Kidney (tissue), 14 donors: ENCODE data around the gene SLC4A2. TPM values are rescaled to one million over a fixed set of nuclear protein-coding genes. Genes with fewer than 3 reads are reported as not detected.

ENCODE experiments used
- DNase-seq, 5 donors: peaks; one replicate each; pipeline ENCODE4 v3.0.0-alpha.2; 2013 to 2020
- FAIRE-seq: peaks from 2 replicates; lab custom pipeline; 2012; peaks lifted over from hg19 to GRCh38; lab: Jason Lieb, UNC
- H3K27ac ChIP-seq, 2 donors: one replicate each; pipeline ENCODE4 v1.7.0; 2013; ENCODE audit warnings: low read depth in 2 of 2, low read length in 2 of 2, inconsistent platforms in 1 of 2
- H3K27me3 ChIP-seq: one replicate; pipeline ENCODE4 v1.7.1; 2013; ENCODE audit warnings: low read length, inconsistent platforms; ENCODE audit not compliant: control insufficient read depth, insufficient read depth
- H3K36me3 ChIP-seq, 3 donors: one replicate each; pipeline versions ENCODE4 v1.7.0 to v1.7.1; 2013; ENCODE audit warnings: low read length in 3 of 3, control low read depth in 1 of 3, inconsistent platforms in 1 of 3; ENCODE audit not compliant: insufficient read depth in 3 of 3, control insufficient read depth in 2 of 3
- H3K4me1 ChIP-seq, 3 donors: one replicate each; pipeline versions ENCODE4 v1.7.0 to v1.7.1; 2013; ENCODE audit warnings: low read length in 3 of 3, inconsistent platforms in 1 of 3, low read depth in 1 of 3; ENCODE audit not compliant: control insufficient read depth in 2 of 3, insufficient read depth in 2 of 3
- H3K4me3 ChIP-seq, 3 donors: one replicate each; pipeline versions ENCODE4 v1.7.0 to v1.8.1; 2013; ENCODE audit warnings: low read length in 3 of 3, control low read depth in 1 of 3, inconsistent platforms in 1 of 3
- H3K9ac ChIP-seq, 3 donors: one replicate each; pipeline versions ENCODE4 v1.7.0 to v1.7.1; 2013; ENCODE audit warnings: low read length in 3 of 3, control low read depth in 1 of 3, inconsistent platforms in 1 of 3
- H3K9me3 ChIP-seq, 3 donors: one replicate each; pipeline versions ENCODE4 v1.7.0 to v1.7.1; 2013; ENCODE audit warnings: low read length in 3 of 3, control low read depth in 1 of 3, inconsistent platforms in 1 of 3; ENCODE audit not compliant: control insufficient read depth in 2 of 3, insufficient read depth in 1 of 3
- intact Hi-C: fragments of 100-400 bp; cut with DNase I; formaldehyde crosslinking; loops from one replicate; pipeline ENCODE4 v1.11.1; 2022
- polyA plus RNA-seq: library from polyadenylated mRNA; stranded (reverse); fragments of 350-450 nt; fragmentation: Illumina TruSeq; extraction: RNeasy Lipid Tissue Mini Kit (QIAGEN cat#74804); gene quantifications from one replicate; pipeline ENCODE4 v1.2.3, GENCODE V29; 2014; ENCODE audit warnings: low read depth, low replicate concordance; ENCODE audit not compliant: insufficient read depth
- total RNA-seq: library from RNA; stranded (reverse); fragmentation: NEBNext Ultra II Directional; extraction: Animal tissue kit (Norgen Biotek cat#: 25700); gene quantifications from one replicate; pipeline ENCODE4 v1.2.1, GENCODE V29; 2021
- TF ChIP-seq, protein P1 (sequence below): IDR thresholded peaks from 3 replicates; pipeline ENCODE4 v1.5.1; 2012; ENCODE audit warnings: mild to moderate bottlenecking, moderate library complexity, borderline replicate concordance; ENCODE audit not compliant: insufficient read depth; ENCODE audit errors: extremely low read depth
- donor health status: control.
- donor health status: control.
- donor health status: control.
- donor health status: control.
- donor health status: control.
- donor health status: DM: yes; HTN: yes; CAD: no.
- donor health status: Normal renal cell carcinoma (clear cell type).

SLC4A2 gene
- total and polyA plus RNA-seq, 2 donors from 2014 or later, result 104 to 150 TPM

GRCh38 chr7:151089893-151090730 is 30.7 kb downstream of the SLC4A2 start:
- H3K27ac ChIP-seq, result peak overlapping the region; percentile 88 to 89
- H3K36me3 ChIP-seq, result no peaks in the 10 kb centered on the region
- FAIRE-seq (no peak), DNase-seq (peak in 1 of 5 donors; percentile 74)
- H3K9ac ChIP-seq, result peak overlapping the region in 1 of 3 donors; percentile 80
- H3K4me1 ChIP-seq, result peaks cover 0 to 26% (median 20%) of the 10 kb centered on the region in 3 donors
- no peaks in the 10 kb centered on the region for H3K27me3 ChIP-seq
- peak overlapping the region in 2 of 3 donors; percentile 25 to 79 for H3K4me3 ChIP-seq
- intact Hi-C loops, result no loop called here
- H3K9me3 ChIP-seq, result no peaks in the 10 kb centered on the region
- TF ChIP-seq, protein P1, sequence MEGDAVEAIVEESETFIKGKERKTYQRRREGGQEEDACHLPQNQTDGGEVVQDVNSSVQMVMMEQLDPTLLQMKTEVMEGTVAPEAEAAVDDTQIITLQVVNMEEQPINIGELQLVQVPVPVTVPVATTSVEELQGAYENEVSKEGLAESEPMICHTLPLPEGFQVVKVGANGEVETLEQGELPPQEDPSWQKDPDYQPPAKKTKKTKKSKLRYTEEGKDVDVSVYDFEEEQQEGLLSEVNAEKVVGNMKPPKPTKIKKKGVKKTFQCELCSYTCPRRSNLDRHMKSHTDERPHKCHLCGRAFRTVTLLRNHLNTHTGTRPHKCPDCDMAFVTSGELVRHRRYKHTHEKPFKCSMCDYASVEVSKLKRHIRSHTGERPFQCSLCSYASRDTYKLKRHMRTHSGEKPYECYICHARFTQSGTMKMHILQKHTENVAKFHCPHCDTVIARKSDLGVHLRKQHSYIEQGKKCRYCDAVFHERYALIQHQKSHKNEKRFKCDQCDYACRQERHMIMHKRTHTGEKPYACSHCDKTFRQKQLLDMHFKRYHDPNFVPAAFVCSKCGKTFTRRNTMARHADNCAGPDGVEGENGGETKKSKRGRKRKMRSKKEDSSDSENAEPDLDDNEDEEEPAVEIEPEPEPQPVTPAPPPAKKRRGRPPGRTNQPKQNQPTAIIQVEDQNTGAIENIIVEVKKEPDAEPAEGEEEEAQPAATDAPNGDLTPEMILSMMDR, result no peak

- intact Hi-C loops, result no loop called here
- no peaks in the 10 kb centered on the region for H3K27me3 ChIP-seq
- H3K9me3 ChIP-seq, result no peaks in the 10 kb centered on the region
- no peak for FAIRE-seq
- no peak overlapping the region for H3K27ac ChIP-seq
- H3K9ac ChIP-seq, result no peak overlapping the region
- peaks cover 0 to 21% (median 20%) of the 10 kb centered on the region in 3 donors for H3K4me1 ChIP-seq
- TF ChIP-seq, protein P1, result no peak
- H3K4me3 ChIP-seq, result no peak overlapping the region
- no peaks in the 10 kb centered on the region for H3K36me3 ChIP-seq
- DNase-seq, result peak in 1 of 5 donors; percentile 55
Observed at GRCh38 chr7:151091003-151091402, 31.6 kb downstream of the SLC4A2 start.

GRCh38 chr7:151091431-151091830 is 32.0 kb downstream of the SLC4A2 start:
- intact Hi-C loops, result no loop called here
- Histone ChIP-seq H3K9ac (no peak overlapping the region), H3K4me1 (peaks cover 0 to 21% (median 20%) of the 10 kb centered on the region in 3 donors), H3K4me3 (no peak overlapping the region), H3K27ac (no peak overlapping the region), H3K9me3 (no peaks in the 10 kb centered on the region), H3K27me3 (no peaks in the 10 kb centered on the region), H3K36me3 (no peaks in the 10 kb centered on the region)
- TF ChIP-seq, protein P1, result peak; percentile 16
- FAIRE-seq, result no peak
- DNase-seq, result no peak
